H1 (cell line): Measurements from ENCODE around the gene PPP1R14C. TPM values are rescaled to one million over a fixed set of nuclear protein-coding genes. Genes with fewer than 3 reads are reported as not detected.
A peak's percentile ranks its signal among the peaks of the same experiment; 100 is the strongest.

ENCODE experiments used
- CTCF ChIA-PET: fragments of 300-600 bp; sonication (Branson Sonifier 250); formaldehyde crosslinking; loops from one replicate; lab custom pipeline; 2021; ENCODE audit not compliant: partially characterized antibody; lab: Charles Lee
- POLR2A ChIA-PET: fragments of 300-600 bp; sonication (Branson Sonifier 250); formaldehyde crosslinking; loops from one replicate; lab custom pipeline; 2021; ENCODE audit warnings: inconsistent platforms; ENCODE audit not compliant: partially characterized antibody; lab: Charles Lee
- DNase-seq, 2 experiments: peaks; one replicate each; pipeline versions ENCODE4 v3.0.0 to v3.0.0-alpha.2; 2010 to 2022; ENCODE audit warnings: low spot score in 2 of 2, low read depth in 1 of 2, mixed read lengths in 1 of 2
- FAIRE-seq: peaks from 2 replicates; lab custom pipeline; 2011; peaks lifted over from hg19 to GRCh38; lab: Jason Lieb, UNC
- H2AFZ ChIP-seq: 2 replicates; pipeline ENCODE4 v1.8.1; 2012; ENCODE audit warnings: low read length, inconsistent platforms
- H2AK5ac ChIP-seq: 2 replicates; pipeline ENCODE4 v1.6.1; 2013; ENCODE audit warnings: low read depth, low read length
- H2BK120ac ChIP-seq: replicated peaks from 2 replicates; pipeline ENCODE3; 2013; ENCODE audit warnings: low read depth, low read length, inconsistent platforms
- H2BK12ac ChIP-seq: 2 replicates; pipeline ENCODE4 v1.6.1; 2013; ENCODE audit warnings: low read depth, low read length
- H2BK15ac ChIP-seq: 2 replicates; pipeline ENCODE4 v1.6.1; 2013; ENCODE audit warnings: low read length
- H2BK20ac ChIP-seq: 2 replicates; pipeline ENCODE4 v1.6.1; 2013; ENCODE audit warnings: low read length
- H2BK5ac ChIP-seq: 2 replicates; pipeline ENCODE4 v1.6.1; 2013; ENCODE audit warnings: low read depth, low read length
- H3K14ac ChIP-seq: 2 replicates; pipeline ENCODE4 v1.6.1; 2013; ENCODE audit warnings: inconsistent platforms; ENCODE audit not compliant: insufficient read length
- H3K18ac ChIP-seq: 2 replicates; pipeline ENCODE4 v1.6.1; 2013; ENCODE audit warnings: low read length; ENCODE audit errors: extremely low read depth
- H3K23ac ChIP-seq: 2 replicates; pipeline ENCODE4 v1.6.1; 2013; ENCODE audit warnings: inconsistent platforms; ENCODE audit not compliant: insufficient read length
- H3K23me2 ChIP-seq: 2 replicates; pipeline ENCODE4 v1.6.1; 2013; ENCODE audit warnings: low read depth, low read length
- H3K27ac ChIP-seq: 2 replicates; pipeline ENCODE4 v1.6.1; 2011; ENCODE audit warnings: low read depth, low read length, inconsistent platforms
- H3K27me3 ChIP-seq, 4 experiments: replicated peaks in 1 of 4; 1 replicate in 1 of 4; 2 replicates in 3 of 4; pipeline versions ENCODE4 v1.6.1 to v1.8.1; 2011 to 2013; ENCODE audit warnings: low read length in 3 of 4, mild to moderate bottlenecking in 3 of 4, inconsistent platforms in 2 of 4, mixed read lengths in 2 of 4, moderate library complexity in 1 of 4; ENCODE audit not compliant: control insufficient read depth in 3 of 4, insufficient read depth in 3 of 4; ENCODE audit errors: extremely low read depth in 1 of 4
- H3K36me3 ChIP-seq, 4 experiments: 2 replicates each; pipeline versions ENCODE4 v1.6.1 to v1.8.1; 2011 to 2013; ENCODE audit warnings: mild to moderate bottlenecking in 4 of 4, low read length in 3 of 4, moderate library complexity in 2 of 4, control low read depth in 1 of 4, inconsistent platforms in 1 of 4; ENCODE audit not compliant: insufficient read depth in 4 of 4, control insufficient read depth in 2 of 4
- H3K4ac ChIP-seq: replicated peaks from 2 replicates; pipeline ENCODE3; 2013; ENCODE audit warnings: low read length, low read depth, mixed read lengths, inconsistent platforms; ENCODE audit not compliant: insufficient read length
- H3K4me1 ChIP-seq, 4 experiments: replicated peaks in 1 of 4; 1 replicate in 1 of 4; 2 replicates in 3 of 4; pipeline versions ENCODE4 v1.6.1 to v1.8.1; 2011 to 2013; ENCODE audit warnings: low read length in 3 of 4, inconsistent platforms in 2 of 4, mixed read lengths in 1 of 4; ENCODE audit not compliant: insufficient read depth in 4 of 4, control insufficient read depth in 3 of 4
- H3K4me2 ChIP-seq, 2 experiments: 2 replicates each; pipeline versions ENCODE4 v1.6.1 to v1.8.1; 2011 to 2013; ENCODE audit warnings: low read depth in 2 of 2, low read length in 2 of 2, control low read depth in 1 of 2, inconsistent platforms in 1 of 2, mild to moderate bottlenecking in 1 of 2; ENCODE audit not compliant: insufficient read depth in 1 of 2
- H3K4me3 ChIP-seq, 4 experiments: fragments of 200-600, 300-600 bp in 1 of 4; sonication (generic), shearing (Covaris generic), sonication (Bioruptor Twin) in 1 of 4; 2 replicates each; pipeline versions ENCODE4 v1.5.1 to v1.8.1; 2011 to 2016; ENCODE audit warnings: low read length in 4 of 4, low read depth in 3 of 4, control low read depth in 2 of 4, inconsistent platforms in 2 of 4, mild to moderate bottlenecking in 2 of 4, mixed read lengths in 1 of 4, moderate library complexity in 1 of 4; ENCODE audit not compliant: insufficient read depth in 2 of 4; ENCODE audit errors: extremely low read depth in 1 of 4
- H3K56ac ChIP-seq: replicated peaks from 2 replicates; pipeline ENCODE3; 2013; ENCODE audit warnings: low read depth, mild to moderate bottlenecking, mixed read lengths, low read length, inconsistent platforms; ENCODE audit not compliant: insufficient read length
- H3K79me1 ChIP-seq: 2 replicates; pipeline ENCODE4 v1.6.1; 2013; ENCODE audit warnings: low read depth, low read length, control low read depth
- H3K79me2 ChIP-seq, 2 experiments: 2 replicates each; pipeline versions ENCODE4 v1.6.1 to v1.8.1; 2012 to 2013; ENCODE audit warnings: low read length in 2 of 2, mild to moderate bottlenecking in 2 of 2, inconsistent platforms in 1 of 2; ENCODE audit not compliant: insufficient read depth in 2 of 2, control insufficient read depth in 1 of 2
- H3K9ac ChIP-seq, 4 experiments: replicated peaks in 1 of 4; 1 replicate in 1 of 4; 2 replicates in 3 of 4; pipeline versions ENCODE4 v1.6.1 to v1.8.1; 2011 to 2013; ENCODE audit warnings: low read depth in 3 of 4, low read length in 3 of 4, control low read depth in 2 of 4, mild to moderate bottlenecking in 2 of 4, moderate library complexity in 2 of 4, inconsistent platforms in 1 of 4; ENCODE audit errors: extremely low read depth in 1 of 4
- H3K9me3 ChIP-seq, 2 experiments: 2 replicates each; pipeline versions ENCODE4 v1.6.1 to v1.8.1; 2012 to 2013; ENCODE audit warnings: mild to moderate bottlenecking in 2 of 2, moderate library complexity in 2 of 2, control low read depth in 1 of 2, inconsistent platforms in 1 of 2, low read depth in 1 of 2, low read length in 1 of 2, mixed read lengths in 1 of 2; ENCODE audit not compliant: insufficient read depth in 2 of 2
- H4K20me1 ChIP-seq, 2 experiments: replicated peaks in 1 of 2; 2 replicates each; pipeline versions ENCODE3 to v1.8.1; 2011 to 2013; ENCODE audit warnings: inconsistent platforms in 2 of 2, low read length in 2 of 2, mild to moderate bottlenecking in 1 of 2; ENCODE audit not compliant: insufficient read depth in 2 of 2, control insufficient read depth in 1 of 2
- H4K5ac ChIP-seq: 2 replicates; pipeline ENCODE4 v1.6.1; 2013; ENCODE audit warnings: low read length, low read depth, mixed read lengths, inconsistent platforms; ENCODE audit not compliant: insufficient read length
- H4K8ac ChIP-seq: 2 replicates; pipeline ENCODE4 v1.8.0; 2013; ENCODE audit warnings: mild to moderate bottlenecking, moderate library complexity, low read length, inconsistent platforms; ENCODE audit not compliant: insufficient read depth; ENCODE audit errors: extremely low read depth
- H4K91ac ChIP-seq: replicated peaks from 2 replicates; pipeline ENCODE3; 2013; ENCODE audit warnings: low read length, mixed read lengths, inconsistent platforms; ENCODE audit not compliant: insufficient read length
- ASH2L ChIP-seq: fragments of 200-600, 300-600 bp; sonication (generic); IDR thresholded peaks from one replicate; pipeline ENCODE4 v1.7.1; 2017; ENCODE audit warnings: low read length
- BRCA1 ChIP-seq: IDR thresholded peaks from 2 replicates; pipeline ENCODE4 v1.6.1; 2012; ENCODE audit warnings: low read depth, low read length, improper control_type of control experiment
- CBX8 ChIP-seq: fragments of 300-800, 300-1000 bp; sonication (generic); IDR thresholded peaks from 2 replicates; pipeline ENCODE4 v1.7.1; 2016; ENCODE audit warnings: low read depth, low read length, borderline replicate concordance
- CREB1 ChIP-seq: IDR thresholded peaks from 2 replicates; pipeline ENCODE4 v1.6.1; 2012; ENCODE audit warnings: inconsistent platforms
- E2F6 ChIP-seq: IDR thresholded peaks from 2 replicates; pipeline ENCODE4 v1.6.1; 2012; ENCODE audit warnings: inconsistent platforms
- JUN ChIP-seq: IDR thresholded peaks from 2 replicates; pipeline ENCODE4 v1.6.1; 2011; ENCODE audit warnings: low read depth, mild to moderate bottlenecking, improper control_type of control experiment, low read length
- MAX ChIP-seq: IDR thresholded peaks from 2 replicates; pipeline ENCODE4 v1.6.1; 2012; ENCODE audit warnings: inconsistent platforms
- NANOG ChIP-seq: IDR thresholded peaks from 2 replicates; pipeline ENCODE4 v1.6.1; 2011; ENCODE audit warnings: low read length, low read depth, mild to moderate bottlenecking, inconsistent platforms; ENCODE audit not compliant: insufficient read depth, poor library complexity, severe bottlenecking
- RAD21 ChIP-seq, 2 experiments: IDR thresholded peaks in 1 of 2; conservative IDR thresholded peaks in 1 of 2; 2 replicates each; pipeline ENCODE4 v1.6.1; 2011; ENCODE audit warnings: low read depth in 2 of 2, low read length in 2 of 2, improper control_type of control experiment in 1 of 2, inconsistent platforms in 1 of 2, mild to moderate bottlenecking in 1 of 2, moderate library complexity in 1 of 2
- SRF ChIP-seq: IDR thresholded peaks from 2 replicates; pipeline ENCODE4 v1.6.1; 2011; ENCODE audit warnings: mild to moderate bottlenecking, low read depth, low read length, moderate library complexity
- TAF1 ChIP-seq: IDR thresholded peaks from 2 replicates; pipeline ENCODE4 v1.6.1; 2011; ENCODE audit warnings: mild to moderate bottlenecking, low read depth, low read length
- TEAD4 ChIP-seq: IDR thresholded peaks from 2 replicates; pipeline ENCODE4 v1.6.1; 2012; ENCODE audit warnings: low read depth, low read length, inconsistent platforms, mixed read lengths
- WGBS, 2 experiments: shearing (Covaris generic) in 1 of 2; methylation state at CpG; one replicate each; pipeline versions ENCODE4 v1.1.6 to v1.1.7; 2013 to 2015; ENCODE audit warnings: low lambda C conversion rate in 2 of 2, mixed read lengths in 2 of 2, inconsistent platforms in 1 of 2, low coverage in 1 of 2, missing lambda C conversion rate in 1 of 2; ENCODE audit not compliant: insufficient replicate concordance in 2 of 2, insufficient coverage in 1 of 2, insufficient read length in 1 of 2; ENCODE audit errors: extremely low coverage in 1 of 2, missing lambda C conversion rate in 1 of 2; 5-methylcytosine and 5-hydroxymethylcytosine counted together
- polyA plus RNA-seq, 7 experiments: library from polyadenylated mRNA; depleted of rRNA in 3 of 7; stranded (reverse) in 5 of 7; unstranded in 2 of 7; fragments of >200 nt in 5 of 7; fragments of 200-250 nt in 2 of 7; gene quantifications; 1 replicate in 5 of 7; 2 replicates in 1 of 7; 4 replicates in 1 of 7; pipeline versions ENCODE4 v1.2.1 to v1.2.3, GENCODE V29; 2011 to 2013; ENCODE audit warnings: missing spikeins in 2 of 7, mixed read lengths in 2 of 7
- total RNA-seq: library from RNA; stranded (reverse); fragmentation: NEBNext Ultra II Directional; extraction: Animal tissue kit (Norgen Biotek cat#: 25700); gene quantifications from 2 replicates; pipeline ENCODE4 v1.2.1, GENCODE V29; 2021

PPP1R14C gene
- total and polyA plus RNA-seq, 2 of the 8 experiments (the other 6 are each of a cell fraction or from before 2014, with no cell fraction given) = 0.30 to 0.61 TPM

- no peak overlapping the region for H2BK15ac ChIP-seq
- DNase-seq = peak in 1 of 2 experiments; percentile 52
- H3K9ac ChIP-seq = no peak overlapping the region
- H3K9me3 ChIP-seq = no peaks in the 10 kb centered on the region
- no peak overlapping the region for H2BK120ac ChIP-seq
- H2AFZ ChIP-seq = no peak overlapping the region
- H3K23me2 ChIP-seq = no peaks in the 10 kb centered on the region
- H2BK5ac ChIP-seq = no peak overlapping the region
- no peak overlapping the region for H3K56ac ChIP-seq
- H4K8ac ChIP-seq = no peak overlapping the region
- H4K91ac ChIP-seq = no peak overlapping the region
- no peak overlapping the region for H2BK20ac ChIP-seq
- no peak overlapping the region for H3K18ac ChIP-seq
- POLR2A ChIA-PET = no interaction called here
- H3K23ac ChIP-seq = no peak overlapping the region
- no peak overlapping the region for H3K27ac ChIP-seq
- no peaks in the 10 kb centered on the region for H3K27me3 ChIP-seq
- no peak overlapping the region for H3K4me3 ChIP-seq
- H3K36me3 ChIP-seq = no peaks in the 10 kb centered on the region
- no peaks in the 10 kb centered on the region for H3K79me2 ChIP-seq
- CTCF ChIA-PET = no interaction called here
- WGBS, 2 experiments = 67% methylated on average over 16 of the region's 16 CpGs; no CpG with 5 or more reads in 1 of the 2 experiments
- no peak overlapping the region for H4K5ac ChIP-seq
- peaks cover 0 to 4% (median 2%) of the 10 kb centered on the region in 4 experiments; a peak in 1 of 7 replicates for H3K4me1 ChIP-seq
- H3K79me1 ChIP-seq = no peaks in the 10 kb centered on the region
- H4K20me1 ChIP-seq = no peaks in the 10 kb centered on the region
- FAIRE-seq = no peak
- no peak overlapping the region for H2AK5ac ChIP-seq
- no peak overlapping the region for H2BK12ac ChIP-seq
- H3K4ac ChIP-seq = no peak overlapping the region
- H3K14ac ChIP-seq = no peak overlapping the region
- H3K4me2 ChIP-seq = no peak overlapping the region
- TF ChIP-seq BRCA1 (no peak), RAD21 (IDR thresholded peaks at IDR 0.05 in 1 of 2, conservative IDR thresholded peaks at IDR 0.05 in 1 of 2; ENCODE audit: low read depth in 2 of 2, low read length in 2 of 2) (no peak), TEAD4 (no peak), JUN (no peak), MAX (peak; percentile 85), NANOG (no peak), TAF1 (no peak), E2F6 (peak; percentile 71), SRF (no peak), ASH2L (no peak), CREB1 (no peak), CBX8 (no peak)
Measured at GRCh38 chr6:150261997-150262697, 119.3 kb downstream of the PPP1R14C start.
